GM12892 (cell line): ENCODE measurements around the gene KATNB1. TPM values are rescaled to one million over a fixed set of nuclear protein-coding genes. Genes with fewer than 3 reads are reported as not detected.

ENCODE experiments used
- DNase-seq: peaks from one replicate; pipeline ENCODE4 v3.0.0; 2011; ENCODE audit not compliant: insufficient read length
- FAIRE-seq: peaks from 2 replicates; lab custom pipeline; 2011; peaks lifted over from hg19 to GRCh38; lab: Jason Lieb, UNC
- POLR2A ChIP-seq: IDR thresholded peaks from 2 replicates; pipeline ENCODE4 v1.6.1; 2011; ENCODE audit warnings: low read depth, low read length, control low read depth
- POLR2AphosphoS5 ChIP-seq: IDR thresholded peaks from 2 replicates; pipeline ENCODE4 v1.6.1; 2011; ENCODE audit warnings: low read depth, low read length, control low read depth
- TAF1 ChIP-seq: IDR thresholded peaks from 2 replicates; pipeline ENCODE4 v1.6.1; 2011; ENCODE audit warnings: low read depth, mild to moderate bottlenecking, control low read depth, low read length, borderline replicate concordance
- polyA plus RNA-seq: library from polyadenylated mRNA; unstranded; fragments of >200 nt; gene quantifications from one replicate; pipeline ENCODE4 v1.2.1, GENCODE V29; 2012; ENCODE audit warnings: missing spikeins, inconsistent platforms; ENCODE audit not compliant: missing spikeins

Gene KATNB1
- 16.3 TPM for polyA plus RNA-seq

- DNase-seq: no peak
- no peak for FAIRE-seq
- TF ChIP-seq TAF1 (no peak), POLR2A (no peak), POLR2AphosphoS5 (no peak)
Observed at GRCh38 chr16:57735755-57736418, at the start of gene KATNB1. Gene KATNB1 (plus strand): TSS chr16:57735770. CDS start chr16:57737244, 1,474 bp downstream.

DNA sequence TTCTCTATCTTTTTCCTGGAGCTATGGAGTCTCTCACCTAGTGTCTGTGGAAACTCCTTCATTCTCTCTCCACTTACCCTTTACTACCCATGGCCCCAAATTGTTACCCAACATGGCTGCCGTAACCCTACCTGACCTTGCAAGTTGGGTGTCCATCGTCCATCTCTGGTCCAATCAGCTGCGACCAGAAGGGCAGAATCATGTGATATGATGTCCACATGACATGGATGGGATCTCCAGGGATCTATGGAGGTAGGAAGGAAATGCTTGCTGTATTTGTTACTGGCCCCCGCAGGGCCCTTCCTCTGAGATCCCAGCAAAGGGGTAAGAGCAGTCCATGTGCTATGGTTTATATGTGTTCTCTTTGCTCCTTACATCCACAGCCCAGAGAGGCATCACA, 49.0 kb upstream of the KATNB1 start:
- no peak for TF ChIP-seq POLR2AphosphoS5
- TF ChIP-seq TAF1: no peak
- no peak for TF ChIP-seq POLR2A
- DNase-seq (no peak), FAIRE-seq (no peak)

DNA sequence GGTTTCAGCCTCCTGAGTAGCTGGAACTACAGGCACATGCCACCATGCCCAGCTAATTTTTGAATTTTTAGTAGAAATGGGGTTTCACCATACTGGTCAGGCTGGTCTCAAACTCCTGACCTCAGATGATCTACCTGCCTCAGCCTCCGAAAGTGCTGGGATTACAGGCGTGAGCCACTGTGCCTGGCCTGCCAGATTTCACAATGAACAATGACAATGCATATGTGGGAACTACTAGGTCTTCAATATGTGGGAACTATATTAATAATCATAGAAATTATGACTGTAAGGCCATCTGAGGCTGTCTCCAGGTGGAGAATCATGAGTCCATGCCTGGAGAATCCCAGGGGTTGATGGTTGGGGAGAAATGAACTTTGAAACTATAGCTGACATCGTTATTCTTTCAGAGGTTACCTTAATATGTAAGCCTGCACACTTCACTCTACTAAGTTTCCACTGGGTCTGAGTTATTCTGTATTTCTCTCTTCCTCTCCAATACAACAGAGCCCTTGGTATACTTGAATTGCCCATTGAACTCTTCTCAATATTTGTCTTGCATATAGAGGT, 48.1 kb upstream of the KATNB1 start:
- FAIRE-seq (no peak), DNase-seq (no peak)
- TF ChIP-seq POLR2A: no peak
- TF ChIP-seq TAF1: no peak
- TF ChIP-seq POLR2AphosphoS5: no peak

DNA sequence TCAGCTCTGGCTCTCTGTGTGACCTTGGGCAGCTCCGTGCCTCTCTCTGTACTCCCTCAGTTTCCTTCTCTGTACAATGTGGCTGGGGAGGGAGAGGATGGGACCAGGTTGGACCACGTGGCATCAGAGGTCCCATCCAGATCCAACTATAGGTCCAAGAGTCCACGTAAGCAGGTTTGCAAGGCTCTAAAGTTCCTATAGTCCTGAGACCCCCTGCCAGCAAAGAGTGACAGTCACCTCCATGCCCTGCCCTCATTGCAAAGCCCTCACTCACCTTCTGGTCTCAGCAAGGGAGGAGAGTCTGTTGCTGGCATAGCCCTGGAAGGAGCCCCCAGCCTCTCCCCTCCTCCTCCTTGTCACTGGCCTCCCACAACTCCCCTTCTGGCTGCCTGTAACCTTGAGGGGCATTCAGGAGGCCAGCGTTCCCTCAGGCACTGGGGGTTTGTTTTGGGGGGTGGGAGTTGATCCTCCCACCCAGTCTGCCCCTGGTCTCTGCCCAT, 47.0 kb upstream of the KATNB1 start:
- DNase-seq: no peak
- TF ChIP-seq POLR2AphosphoS5 (no peak), POLR2A (no peak), TAF1 (no peak)
- no peak for FAIRE-seq

- TF ChIP-seq POLR2A (no peak), TAF1 (no peak), POLR2AphosphoS5 (no peak)
- DNase-seq (no peak), FAIRE-seq (no peak)
Observed at GRCh38 chr16:57688987-57689761, 46.4 kb upstream of the KATNB1 start.

DNA sequence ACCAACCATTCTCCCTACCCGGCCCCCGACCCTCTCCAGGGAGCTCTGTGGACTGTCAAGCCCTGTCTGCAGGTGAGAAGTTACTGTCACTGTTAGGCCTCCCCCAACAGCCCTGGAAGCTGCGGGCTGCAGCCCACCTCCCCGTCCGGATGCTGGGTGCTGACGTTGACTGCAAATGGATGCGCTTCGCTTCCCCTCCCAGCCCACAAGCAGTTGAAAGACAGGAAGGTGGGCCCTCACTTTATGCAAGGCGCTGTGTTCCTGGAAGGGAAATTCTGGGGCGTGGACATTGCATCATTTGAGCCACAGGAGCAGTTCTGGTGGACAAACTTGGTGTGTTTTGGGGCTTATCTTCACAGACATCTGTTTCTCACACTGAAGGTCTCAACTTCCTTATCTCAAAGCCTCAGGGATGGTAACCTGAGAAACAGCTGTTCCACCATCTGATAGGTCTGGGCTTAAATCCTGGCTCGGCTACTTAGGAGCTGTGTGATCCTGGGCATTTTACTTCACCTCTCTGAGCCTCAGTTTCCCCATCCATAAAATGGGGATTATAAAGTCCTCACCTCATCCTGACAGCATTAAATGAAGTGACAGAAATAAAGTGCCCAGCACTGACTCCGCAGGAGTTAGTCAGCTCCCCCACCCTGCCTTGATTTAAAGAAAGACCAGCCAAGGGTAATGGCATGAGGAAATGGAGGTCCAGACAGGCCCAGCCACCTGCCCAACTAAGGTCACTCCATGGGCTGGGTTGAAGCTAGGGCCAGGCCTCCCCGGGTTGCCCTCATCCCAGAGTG, 45.6 kb upstream of the KATNB1 start:
- DNase-seq (peak; percentile 55), FAIRE-seq (peak; percentile 98)
- peak; percentile 51; the same call in 1 of the 2 replicates for TF ChIP-seq POLR2A
- no peak for TF ChIP-seq POLR2AphosphoS5

DNA sequence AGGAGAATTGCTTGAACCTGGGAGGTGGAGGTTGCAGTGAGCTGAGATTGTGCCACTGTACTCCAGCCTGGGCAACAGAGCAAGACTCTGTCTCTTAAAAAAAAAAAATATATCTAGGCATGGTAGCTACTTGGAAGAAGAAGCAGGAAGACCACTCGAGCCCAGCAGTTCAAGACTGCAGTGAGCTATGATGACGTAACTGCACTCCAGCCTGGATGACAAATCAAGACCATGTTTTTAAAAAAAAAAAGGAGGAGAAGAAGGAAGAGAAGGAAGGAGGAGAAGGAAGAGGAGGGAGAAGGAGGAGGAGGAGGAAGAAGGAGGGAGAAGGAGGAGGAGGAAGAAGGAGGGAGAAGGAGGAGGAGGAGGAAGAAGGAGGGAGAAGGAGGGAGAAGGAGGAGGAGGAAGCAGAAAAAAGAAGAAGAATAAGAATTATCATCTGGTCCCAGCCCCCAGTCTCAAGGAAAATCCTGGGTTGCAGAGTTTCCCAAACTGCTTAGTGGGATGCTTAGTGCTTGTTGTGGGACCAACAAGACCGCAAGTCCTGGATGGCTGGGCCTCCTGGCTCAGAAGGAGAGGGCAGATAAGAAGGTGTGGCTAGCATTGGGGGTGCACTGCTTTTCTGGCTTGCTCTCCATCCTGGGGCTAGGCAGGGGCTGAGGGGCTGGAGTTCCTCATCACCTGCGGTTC, 44.6 kb upstream of the KATNB1 start:
- DNase-seq (no peak), FAIRE-seq (no peak)
- no peak for TF ChIP-seq TAF1
- no peak for TF ChIP-seq POLR2A
- TF ChIP-seq POLR2AphosphoS5: no peak

DNA sequence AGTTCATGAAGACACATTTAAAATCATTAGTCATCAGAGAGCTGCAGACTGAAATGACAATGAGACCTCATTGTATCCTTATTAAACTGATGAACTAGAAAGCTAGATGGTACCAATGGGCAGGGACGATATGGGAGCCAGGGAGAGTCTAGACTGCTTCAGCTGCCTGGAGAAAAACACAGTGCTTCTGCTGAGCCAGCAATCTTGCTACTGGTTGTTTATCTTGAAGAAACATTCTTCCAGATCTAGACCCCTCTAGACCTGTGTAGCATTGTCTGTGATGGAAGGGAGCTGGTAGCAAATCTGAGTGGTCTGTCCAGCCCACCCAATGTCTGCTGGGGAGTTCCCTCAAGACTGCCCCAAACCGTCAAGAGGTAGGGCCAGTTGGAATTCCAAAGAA, 42.9 kb upstream of the KATNB1 start:
- no peak for TF ChIP-seq TAF1
- no peak for TF ChIP-seq POLR2AphosphoS5
- TF ChIP-seq POLR2A: no peak
- DNase-seq (no peak), FAIRE-seq (no peak)

- no peak for FAIRE-seq
- no peak for DNase-seq
- TF ChIP-seq POLR2A (no peak), TAF1 (no peak), POLR2AphosphoS5 (no peak)
Observed at GRCh38 chr16:57693550-57693949, 42.0 kb upstream of the KATNB1 start.

DNA sequence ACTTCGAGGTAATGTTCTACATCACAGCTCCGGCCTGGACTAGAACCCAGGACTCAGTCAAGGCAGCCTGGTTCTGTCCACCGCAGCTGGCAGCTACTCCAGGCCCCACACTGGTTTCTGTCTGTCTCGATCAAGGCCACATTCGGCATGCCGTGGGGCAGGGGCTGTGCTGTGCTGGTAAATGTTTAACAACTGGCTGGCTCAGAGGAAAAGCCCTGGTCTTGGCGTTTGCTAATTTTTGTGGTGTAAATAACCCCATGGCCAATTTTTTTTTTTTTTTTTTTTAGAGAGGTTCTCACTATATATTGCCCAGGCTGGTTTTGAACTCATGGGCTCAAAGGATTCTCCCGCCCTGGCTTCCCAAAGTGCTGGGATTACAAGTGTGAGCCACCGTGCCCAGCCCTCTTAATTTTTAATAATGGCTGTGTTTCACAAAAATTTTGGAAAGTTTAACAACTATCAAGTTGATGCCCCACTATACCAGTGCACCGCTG, 41.3 kb upstream of the KATNB1 start:
- FAIRE-seq (no peak), DNase-seq (no peak)
- TF ChIP-seq POLR2A (no peak), TAF1 (no peak), POLR2AphosphoS5 (no peak)
